DND-41 (cell line): ENCODE data around the gene TSPAN7.

Source experiments
- CTCF ChIP-seq: IDR thresholded peaks from 2 replicates; pipeline ENCODE4 v1.5.1; 2012; ENCODE audit warnings: borderline replicate concordance, low read length, moderate library complexity, mild to moderate bottlenecking; ENCODE audit not compliant: poor library complexity, severe bottlenecking; ENCODE audit errors: extremely low read depth
- EZH2 ChIP-seq: IDR thresholded peaks from 3 replicates; pipeline ENCODE4 v1.6.1; 2012; ENCODE audit warnings: borderline replicate concordance, low read depth, mild to moderate bottlenecking, moderate library complexity, low read length, inconsistent platforms; ENCODE audit not compliant: severe bottlenecking

GRCh38 chrX:38594434-38594833 is 33.1 kb downstream of the TSPAN7 start:
- TF ChIP-seq CTCF (no peak), EZH2 (no peak)
